Gastrocnemius medialis (tissue), 4 donors: Measurements from ENCODE around the gene ZC3H6.

Experiments used
- POLR2A ChIP-seq, 2 donors: fragments of 450-650 bp; IDR thresholded peaks; one replicate each; pipeline ENCODE4 v1.6.1; 2017; ENCODE audit warnings: antibody characterized with exemption in 2 of 2, mild to moderate bottlenecking in 2 of 2, moderate library complexity in 2 of 2
- TF ChIP-seq, protein P1 (sequence below), 5 experiments: fragments of 450-650 bp in 3 of 5; fragments of 200-600 bp in 2 of 5; sonication (generic) in 2 of 5; IDR thresholded peaks in 4 of 5; conservative IDR thresholded peaks in 1 of 5; 1 replicate in 4 of 5; 2 replicates in 1 of 5; pipeline ENCODE4 v1.5.1; 2016 to 2019; ENCODE audit warnings: antibody characterized with exemption in 5 of 5, mild to moderate bottlenecking in 3 of 5, moderate library complexity in 3 of 5

DNA sequence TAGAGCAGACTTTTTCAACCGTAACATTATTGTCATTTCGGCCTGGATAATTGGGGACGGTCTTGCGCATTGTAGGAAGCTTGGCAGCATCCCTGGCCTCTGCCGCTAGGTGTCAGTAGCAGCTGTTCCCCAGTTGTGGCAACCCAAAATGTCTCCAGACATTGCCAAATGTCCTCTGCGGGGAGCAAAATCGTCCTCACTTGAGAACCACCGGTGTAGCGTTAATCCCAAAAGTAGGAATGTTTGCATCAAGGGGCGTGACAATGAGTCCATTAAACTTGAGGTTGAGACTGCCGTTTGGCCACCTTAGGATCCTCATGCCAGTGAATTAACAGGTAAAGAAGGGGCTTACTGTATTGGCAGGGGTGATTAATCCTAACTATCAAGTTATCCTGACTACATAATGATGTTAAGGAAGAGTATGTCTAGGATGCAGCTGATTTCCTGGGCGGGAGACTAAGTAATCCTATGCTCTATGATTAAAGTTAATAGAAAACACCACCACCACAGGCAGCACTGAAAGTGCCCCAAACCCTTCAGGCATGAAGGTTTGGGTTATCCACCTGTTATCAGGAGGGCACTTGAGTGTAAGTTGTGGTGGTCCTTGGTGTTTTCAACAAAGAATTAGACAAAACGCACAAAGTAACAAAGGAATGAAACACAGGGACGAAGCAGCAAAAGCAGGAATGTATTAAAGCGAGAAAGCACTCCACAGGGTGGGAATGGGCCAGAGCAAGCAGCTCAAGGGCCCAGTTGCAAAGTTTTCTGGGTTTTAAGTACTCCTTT lies 15.7 kb upstream of the ZC3H6 start:
- TF ChIP-seq, protein P1, sequence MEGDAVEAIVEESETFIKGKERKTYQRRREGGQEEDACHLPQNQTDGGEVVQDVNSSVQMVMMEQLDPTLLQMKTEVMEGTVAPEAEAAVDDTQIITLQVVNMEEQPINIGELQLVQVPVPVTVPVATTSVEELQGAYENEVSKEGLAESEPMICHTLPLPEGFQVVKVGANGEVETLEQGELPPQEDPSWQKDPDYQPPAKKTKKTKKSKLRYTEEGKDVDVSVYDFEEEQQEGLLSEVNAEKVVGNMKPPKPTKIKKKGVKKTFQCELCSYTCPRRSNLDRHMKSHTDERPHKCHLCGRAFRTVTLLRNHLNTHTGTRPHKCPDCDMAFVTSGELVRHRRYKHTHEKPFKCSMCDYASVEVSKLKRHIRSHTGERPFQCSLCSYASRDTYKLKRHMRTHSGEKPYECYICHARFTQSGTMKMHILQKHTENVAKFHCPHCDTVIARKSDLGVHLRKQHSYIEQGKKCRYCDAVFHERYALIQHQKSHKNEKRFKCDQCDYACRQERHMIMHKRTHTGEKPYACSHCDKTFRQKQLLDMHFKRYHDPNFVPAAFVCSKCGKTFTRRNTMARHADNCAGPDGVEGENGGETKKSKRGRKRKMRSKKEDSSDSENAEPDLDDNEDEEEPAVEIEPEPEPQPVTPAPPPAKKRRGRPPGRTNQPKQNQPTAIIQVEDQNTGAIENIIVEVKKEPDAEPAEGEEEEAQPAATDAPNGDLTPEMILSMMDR (IDR thresholded peaks at IDR 0.05 in 4 of 5, conservative IDR thresholded peaks at IDR 0.05 in 1 of 5): peak; percentile 86 to 96 (median 92)
- no peak for TF ChIP-seq POLR2A (IDR thresholded peaks at IDR 0.05)
